Smooth muscle cell (in vitro differentiated cells): ENCODE data around the gene HYI. TPM values are rescaled to one million over a fixed set of nuclear protein-coding genes. Genes with fewer than 3 reads are reported as not detected.

Experiments
- DNase-seq: peaks from one replicate; lab custom pipeline; 2025; ENCODE audit not compliant: unreplicated experiment; lab: John Stamatoyannopoulos, UW
- H2AFZ ChIP-seq: fragments of 200-600 bp; sonication (generic); 2 replicates; pipeline ENCODE4 v1.6.0; 2016; ENCODE audit warnings: antibody characterized with exemption, low read depth, mild to moderate bottlenecking
- H3F3A ChIP-seq: fragments of 200-600 bp; sonication (generic); 2 replicates; pipeline ENCODE4 v1.6.0; 2017; ENCODE audit warnings: antibody characterized with exemption, low read depth
- H3K27ac ChIP-seq: fragments of 200-600 bp; sonication (generic); 2 replicates; pipeline ENCODE4 v1.5.1; 2016; ENCODE audit warnings: low read depth, mild to moderate bottlenecking
- H3K27me3 ChIP-seq: fragments of 200-600 bp; sonication (generic); 2 replicates; pipeline ENCODE4 v1.6.1; 2016; ENCODE audit warnings: low read depth, mild to moderate bottlenecking
- H3K36me3 ChIP-seq: fragments of 200-600 bp; sonication (generic); 2 replicates; pipeline ENCODE4 v1.5.1; 2016; ENCODE audit warnings: low read depth
- H3K4me1 ChIP-seq: fragments of 200-600 bp; sonication (generic); 2 replicates; pipeline ENCODE4 v1.5.1; 2016; ENCODE audit warnings: low read depth
- H3K4me2 ChIP-seq: fragments of 200-600 bp; sonication (generic); 2 replicates; pipeline ENCODE4 v1.6.0; 2016; ENCODE audit warnings: mild to moderate bottlenecking
- H3K4me3 ChIP-seq: fragments of 200-600 bp; sonication (generic); 2 replicates; pipeline ENCODE4 v1.5.1; 2016; ENCODE audit warnings: mild to moderate bottlenecking
- H3K79me2 ChIP-seq: fragments of 200-600 bp; sonication (generic); 2 replicates; pipeline ENCODE4 v1.6.0; 2016; ENCODE audit warnings: low read depth, mild to moderate bottlenecking
- H3K9ac ChIP-seq: fragments of 200-600 bp; sonication (generic); 2 replicates; pipeline ENCODE4 v1.6.0; 2016; ENCODE audit warnings: low read depth
- H3K9me3 ChIP-seq: fragments of 200-600 bp; sonication (generic); replicated peaks from 2 replicates; pipeline ENCODE4 v1.5.1; 2016; ENCODE audit warnings: low read depth
- H4K20me1 ChIP-seq: fragments of 200-600 bp; sonication (generic); 2 replicates; pipeline ENCODE4 v1.6.0; 2016; ENCODE audit warnings: low read depth
- WGBS: methylation state at CpG from one replicate; pipeline ENCODE4 v1.1.7; 2016; ENCODE audit warnings: low lambda C conversion rate; 5-methylcytosine and 5-hydroxymethylcytosine counted together
- polyA plus RNA-seq: library from polyadenylated mRNA; unstranded; fragments of >200 nt; fragmentation: Nextera tagmentation; extraction: Ambion mirVana; gene quantifications from 2 replicates; pipeline ENCODE4 v1.2.1, GENCODE V29; 2016
- total RNA-seq: library from RNA; depleted of rRNA; stranded (reverse); fragments of >200 nt; gene quantifications from 2 replicates; pipeline ENCODE4 v1.2.3, GENCODE V29; 2014
- TF ChIP-seq, protein P1 (sequence below): fragments of 200-600 bp; sonication (generic); IDR thresholded peaks from 2 replicates; pipeline ENCODE4 v1.5.1; 2017; ENCODE audit warnings: borderline replicate concordance, mild to moderate bottlenecking, antibody characterized with exemption; ENCODE audit not compliant: insufficient read depth, poor library complexity, severe bottlenecking

Gene HYI
- total and polyA plus RNA-seq, 2 experiments from 2014 or later = 19.5 to 19.8 TPM

DNA sequence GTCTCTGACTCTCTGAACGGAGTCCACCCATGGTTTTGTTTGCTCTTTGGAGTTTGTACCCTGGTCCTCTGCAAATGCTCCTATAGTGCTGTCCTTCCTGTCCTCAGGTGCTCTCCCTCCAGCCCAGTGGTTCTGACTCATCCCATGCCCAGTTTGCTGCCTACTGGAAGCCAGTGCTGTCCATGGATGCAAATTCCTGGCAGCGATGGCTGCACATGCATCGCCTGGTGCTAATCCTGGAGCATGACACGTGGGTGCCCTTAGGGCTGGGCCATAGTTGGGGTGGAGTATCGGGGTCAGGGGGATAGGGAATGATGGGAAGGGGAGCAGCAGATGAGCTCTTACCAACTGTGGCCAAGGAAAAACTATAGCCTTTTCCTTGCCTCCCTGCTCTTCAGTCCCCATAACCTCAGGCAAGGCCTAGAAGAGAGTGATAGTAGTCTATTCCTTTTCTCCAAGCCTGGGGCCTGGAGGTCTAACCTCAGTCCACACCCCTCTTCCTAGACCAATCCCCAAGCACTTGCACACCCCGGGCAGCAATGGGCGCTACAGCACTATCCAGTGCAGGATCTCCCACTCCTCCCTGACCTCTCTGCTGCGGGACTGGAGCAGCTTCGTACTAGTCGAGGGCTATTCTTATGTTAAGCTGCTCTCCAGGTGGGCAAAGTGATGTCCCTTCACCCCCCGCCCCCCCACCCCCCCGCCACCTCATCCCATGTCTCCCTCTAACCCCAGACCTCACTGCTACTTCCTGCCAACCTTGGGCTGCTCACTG lies 31.6 kb downstream of the HYI start:
- Histone ChIP-seq H3K36me3 (peaks cover 14% of the 10 kb centered on the region), H3K4me3 (no peak overlapping the region), H2AFZ (no peak overlapping the region), H3K9me3 (no peaks in the 10 kb centered on the region), H3K27me3 (no peaks in the 10 kb centered on the region), H3K9ac (no peak overlapping the region), H3K4me1 (no peaks in the 10 kb centered on the region), H3K4me2 (no peak overlapping the region), H4K20me1 (no peaks in the 10 kb centered on the region), H3F3A (no peaks in the 10 kb centered on the region), H3K79me2 (no peaks in the 10 kb centered on the region), H3K27ac (no peak overlapping the region)
- DNase-seq = no peak
- TF ChIP-seq, protein P1, sequence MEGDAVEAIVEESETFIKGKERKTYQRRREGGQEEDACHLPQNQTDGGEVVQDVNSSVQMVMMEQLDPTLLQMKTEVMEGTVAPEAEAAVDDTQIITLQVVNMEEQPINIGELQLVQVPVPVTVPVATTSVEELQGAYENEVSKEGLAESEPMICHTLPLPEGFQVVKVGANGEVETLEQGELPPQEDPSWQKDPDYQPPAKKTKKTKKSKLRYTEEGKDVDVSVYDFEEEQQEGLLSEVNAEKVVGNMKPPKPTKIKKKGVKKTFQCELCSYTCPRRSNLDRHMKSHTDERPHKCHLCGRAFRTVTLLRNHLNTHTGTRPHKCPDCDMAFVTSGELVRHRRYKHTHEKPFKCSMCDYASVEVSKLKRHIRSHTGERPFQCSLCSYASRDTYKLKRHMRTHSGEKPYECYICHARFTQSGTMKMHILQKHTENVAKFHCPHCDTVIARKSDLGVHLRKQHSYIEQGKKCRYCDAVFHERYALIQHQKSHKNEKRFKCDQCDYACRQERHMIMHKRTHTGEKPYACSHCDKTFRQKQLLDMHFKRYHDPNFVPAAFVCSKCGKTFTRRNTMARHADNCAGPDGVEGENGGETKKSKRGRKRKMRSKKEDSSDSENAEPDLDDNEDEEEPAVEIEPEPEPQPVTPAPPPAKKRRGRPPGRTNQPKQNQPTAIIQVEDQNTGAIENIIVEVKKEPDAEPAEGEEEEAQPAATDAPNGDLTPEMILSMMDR = no peak
- WGBS = 93% methylated on average over 12 of the region's 12 CpGs

GRCh38 chr1:43421396-43421795 lies 32.3 kb downstream of the HYI start:
- Histone ChIP-seq H3K36me3 (peaks cover 14% of the 10 kb centered on the region), H4K20me1 (no peaks in the 10 kb centered on the region)
- 99% methylated on average over 6 of the region's 6 CpGs for WGBS

GRCh38 chr1:43420874-43421273 lies 32.9 kb downstream of the HYI start:
- H3K9me3 ChIP-seq = no peaks in the 10 kb centered on the region
- no peak overlapping the region for H3K4me3 ChIP-seq
- H3K79me2 ChIP-seq = no peaks in the 10 kb centered on the region
- no peak overlapping the region for H3K27ac ChIP-seq
- H4K20me1 ChIP-seq = no peaks in the 10 kb centered on the region
- no peaks in the 10 kb centered on the region for H3K27me3 ChIP-seq
- no peak overlapping the region for H3K4me2 ChIP-seq
- 96% methylated on average over 10 of the region's 10 CpGs for WGBS
- no peak overlapping the region for H2AFZ ChIP-seq
- TF ChIP-seq, protein P1 = no peak
- H3K4me1 ChIP-seq = no peaks in the 10 kb centered on the region
- DNase-seq = no peak
- peaks cover 14% of the 10 kb centered on the region for H3K36me3 ChIP-seq
- no peak overlapping the region for H3K9ac ChIP-seq
- no peaks in the 10 kb centered on the region for H3F3A ChIP-seq

More at GRCh38 chr1:43421396-43421795, 32.3 kb downstream of the HYI start:
- H3K79me2 ChIP-seq = no peaks in the 10 kb centered on the region
- TF ChIP-seq, protein P1 = no peak
- H3F3A ChIP-seq = no peaks in the 10 kb centered on the region
- no peak overlapping the region for H2AFZ ChIP-seq
- H3K27ac ChIP-seq = no peak overlapping the region
- H3K4me1 ChIP-seq = no peaks in the 10 kb centered on the region
- no peaks in the 10 kb centered on the region for H3K9me3 ChIP-seq
- no peak overlapping the region for H3K9ac ChIP-seq
- H3K4me2 ChIP-seq = no peak overlapping the region
- no peak for DNase-seq
- H3K4me3 ChIP-seq = no peak overlapping the region
- no peaks in the 10 kb centered on the region for H3K27me3 ChIP-seq
